H9 (cell line): ENCODE data around the gene SNAP25. TPM values are rescaled to one million over a fixed set of nuclear protein-coding genes. Genes with fewer than 3 reads are reported as not detected.
A peak's percentile ranks its signal among the peaks of the same experiment; 100 is the strongest.

Experiments used
- DNase-seq: peaks from one replicate; pipeline ENCODE4 v3.0.0-alpha.2; 2017
- H2AFZ ChIP-seq: one replicate; pipeline ENCODE4 v1.6.1; 2013; ENCODE audit warnings: mild to moderate bottlenecking, low read length, control low read depth, moderate library complexity
- H2AK5ac ChIP-seq: 2 replicates; pipeline ENCODE4 v1.6.1; 2013; ENCODE audit warnings: low read length, control low read depth, mixed read lengths; ENCODE audit not compliant: insufficient read length
- H2BK120ac ChIP-seq: one replicate; pipeline ENCODE4 v1.6.1; 2013; ENCODE audit warnings: low read depth, mild to moderate bottlenecking, low read length, control low read depth, inconsistent platforms; ENCODE audit not compliant: poor library complexity, severe bottlenecking
- H2BK12ac ChIP-seq: 2 replicates; pipeline ENCODE4 v1.6.1; 2013; ENCODE audit warnings: low read length, control low read depth, mixed read lengths, low read depth; ENCODE audit not compliant: insufficient read length
- H2BK15ac ChIP-seq: 2 replicates; pipeline ENCODE4 v1.6.1; 2013; ENCODE audit warnings: low read depth, low read length, control low read depth
- H2BK20ac ChIP-seq: one replicate; pipeline ENCODE4 v1.6.1; 2013; ENCODE audit warnings: low read depth, mild to moderate bottlenecking, low read length, control low read depth, inconsistent platforms; ENCODE audit not compliant: poor library complexity, severe bottlenecking
- H2BK5ac ChIP-seq: 2 replicates; pipeline ENCODE4 v1.6.1; 2013; ENCODE audit warnings: low read length, control low read depth, mixed read lengths; ENCODE audit not compliant: insufficient read length
- H3K14ac ChIP-seq: 2 replicates; pipeline ENCODE4 v1.6.1; 2013; ENCODE audit warnings: low read length, control low read depth; ENCODE audit not compliant: insufficient read depth
- H3K18ac ChIP-seq: 2 replicates; pipeline ENCODE4 v1.6.1; 2013; ENCODE audit warnings: low read depth, mild to moderate bottlenecking, mixed read lengths, low read length, control low read depth; ENCODE audit not compliant: insufficient read length
- H3K23ac ChIP-seq: 2 replicates; pipeline ENCODE4 v1.6.1; 2013; ENCODE audit warnings: low read length, control low read depth, mixed read lengths, low read depth; ENCODE audit not compliant: insufficient read length
- H3K23me2 ChIP-seq: 2 replicates; pipeline ENCODE4 v1.6.1; 2013; ENCODE audit warnings: low read depth, mild to moderate bottlenecking, mixed read lengths, low read length, control low read depth; ENCODE audit not compliant: insufficient read length, poor library complexity, severe bottlenecking
- H3K27ac ChIP-seq: 2 replicates; pipeline ENCODE4 v1.5.1; 2013; ENCODE audit warnings: low read length, control low read depth, mixed read lengths, low read depth; ENCODE audit not compliant: insufficient read length
- H3K27me3 ChIP-seq: 2 replicates; pipeline ENCODE4 v1.6.1; 2013; ENCODE audit warnings: low read length, control low read depth, inconsistent platforms; ENCODE audit not compliant: insufficient read depth
- H3K4ac ChIP-seq: 2 replicates; pipeline ENCODE4 v1.6.1; 2013; ENCODE audit warnings: low read depth, mild to moderate bottlenecking, control low read depth, inconsistent platforms, low read length, moderate library complexity
- H3K4me1 ChIP-seq: 2 replicates; pipeline ENCODE4 v1.6.1; 2013; ENCODE audit warnings: low read length, control low read depth, inconsistent platforms; ENCODE audit not compliant: insufficient read depth
- H3K4me2 ChIP-seq: 2 replicates; pipeline ENCODE4 v1.6.1; 2013; ENCODE audit warnings: low read length, control low read depth, mixed read lengths; ENCODE audit not compliant: insufficient read length, insufficient read depth
- H3K56ac ChIP-seq: 2 replicates; pipeline ENCODE4 v1.6.1; 2013; ENCODE audit warnings: low read depth, mild to moderate bottlenecking, mixed read lengths, low read length, control low read depth; ENCODE audit not compliant: insufficient read length
- H3K79me1 ChIP-seq: 2 replicates; pipeline ENCODE4 v1.6.1; 2013; ENCODE audit warnings: low read depth, mild to moderate bottlenecking, moderate library complexity, low read length, control low read depth, inconsistent platforms; ENCODE audit not compliant: insufficient read depth, poor library complexity, severe bottlenecking
- H3K79me2 ChIP-seq: 2 replicates; pipeline ENCODE4 v1.6.1; 2013; ENCODE audit warnings: low read length, control low read depth, inconsistent platforms; ENCODE audit not compliant: insufficient read depth
- H3K9ac ChIP-seq: 2 replicates; pipeline ENCODE4 v1.6.1; 2013; ENCODE audit warnings: low read length, control low read depth, mixed read lengths; ENCODE audit not compliant: insufficient read length; ENCODE audit errors: extremely low read depth
- H3K9me3 ChIP-seq: one replicate; pipeline ENCODE4 v1.6.1; 2013; ENCODE audit warnings: low read depth, low read length, inconsistent platforms; ENCODE audit not compliant: control insufficient read depth
- H3T11ph ChIP-seq: one replicate; pipeline ENCODE4 v1.6.1; 2013; ENCODE audit warnings: mild to moderate bottlenecking, low read length, control low read depth, inconsistent platforms
- H4K20me1 ChIP-seq: one replicate; pipeline ENCODE4 v1.6.1; 2013; ENCODE audit not compliant: control insufficient read depth, insufficient read length, insufficient read depth
- H4K5ac ChIP-seq: 2 replicates; pipeline ENCODE4 v1.6.1; 2013; ENCODE audit warnings: low read depth, mild to moderate bottlenecking, mixed read lengths, low read length, control low read depth; ENCODE audit not compliant: insufficient read length
- H4K8ac ChIP-seq: replicated peaks from 2 replicates; pipeline ENCODE4 v1.6.1; 2013; ENCODE audit warnings: low read length, control low read depth, mixed read lengths, low read depth; ENCODE audit not compliant: insufficient read length
- H4K91ac ChIP-seq: 2 replicates; pipeline ENCODE4 v1.6.1; 2013; ENCODE audit warnings: low read depth, mild to moderate bottlenecking, moderate library complexity, mixed read lengths, low read length, control low read depth; ENCODE audit not compliant: insufficient read length
- H3K27ac Mint-ChIP-seq, 3 experiments: 2 replicates in 2 of 3; 3 replicates in 1 of 3; pipeline ENCODE4 v1.8.0; 2020 to 2021; ENCODE audit warnings: mixed read lengths in 3 of 3, mild to moderate bottlenecking in 1 of 3, moderate library complexity in 1 of 3
- H3K27me3 Mint-ChIP-seq: 2 replicates; pipeline ENCODE4 v1.8.0; 2021; ENCODE audit warnings: low read depth, mild to moderate bottlenecking, moderate library complexity, mixed read lengths
- H3K36me3 Mint-ChIP-seq, 3 experiments: 2 replicates in 2 of 3; 3 replicates in 1 of 3; pipeline ENCODE4 v1.8.0; 2020 to 2021; ENCODE audit warnings: low read depth in 3 of 3, mixed read lengths in 3 of 3; ENCODE audit not compliant: insufficient read depth in 1 of 3
- H3K4me1 Mint-ChIP-seq, 2 experiments: 2 replicates each; pipeline ENCODE4 v1.8.0; 2020; ENCODE audit warnings: mixed read lengths in 2 of 2
- H3K4me3 Mint-ChIP-seq, 2 experiments: 2 replicates in 1 of 2; 3 replicates in 1 of 2; pipeline ENCODE4 v1.8.0; 2020 to 2021; ENCODE audit warnings: mild to moderate bottlenecking in 2 of 2, mixed read lengths in 2 of 2, moderate library complexity in 1 of 2
- H3K9me3 Mint-ChIP-seq, 2 experiments: 2 replicates in 1 of 2; 3 replicates in 1 of 2; pipeline ENCODE4 v1.8.0; 2020; ENCODE audit warnings: mild to moderate bottlenecking in 2 of 2, mixed read lengths in 2 of 2, moderate library complexity in 1 of 2
- CTCF ChIP-seq: fragments of 200-600 bp; sonication (generic); conservative IDR thresholded peaks from 3 replicates; pipeline ENCODE4 v1.8.0; 2021; ENCODE audit warnings: antibody characterized with exemption, mild to moderate bottlenecking
- WGBS: extraction: QIAGEN DNeasy Blood & Tissue Kit; methylation state at CpG from one replicate; pipeline ENCODE4 v1.1.7; 2013; ENCODE audit warnings: missing lambda C conversion rate, low lambda C conversion rate, mixed read lengths; ENCODE audit not compliant: insufficient read length; ENCODE audit errors: extremely low coverage; 5-methylcytosine and 5-hydroxymethylcytosine counted together
- total RNA-seq: library from RNA; stranded (reverse); gene quantifications from 2 replicates; pipeline ENCODE4 v1.2.1, GENCODE V29; 2021

Gene SNAP25
- total RNA-seq, 1 experiment from 2014 or later: 0.13 TPM

DNA sequence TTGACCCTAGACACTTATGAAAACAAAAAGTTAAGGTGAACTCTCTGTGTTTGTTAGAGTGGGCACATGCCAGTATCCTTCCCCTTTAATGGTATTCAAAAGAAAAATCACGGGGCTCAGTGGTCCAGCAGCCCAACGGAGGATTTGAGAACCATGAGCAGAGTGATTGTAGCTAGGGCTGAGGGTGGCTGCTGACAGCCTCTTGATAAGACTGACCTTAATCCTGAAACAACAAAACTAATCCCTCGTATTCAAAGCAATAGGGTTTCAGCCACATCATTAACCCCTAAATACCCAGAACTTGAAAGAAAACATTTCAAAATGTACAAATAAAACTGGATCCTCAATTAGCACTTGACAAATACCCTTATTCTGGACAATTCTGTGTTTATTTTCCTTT lies 95.1 kb downstream of the SNAP25 start:
- DNase-seq: no peak
- Histone ChIP-seq H3K27ac (no peak overlapping the region), H4K20me1 (no peaks in the 10 kb centered on the region), H2BK20ac (no peak overlapping the region), H2BK12ac (no peak overlapping the region), H2BK120ac (no peak overlapping the region), H3K9me3 (no peaks in the 10 kb centered on the region), H3K4ac (no peak overlapping the region), H3K56ac (no peak overlapping the region), H3K79me1 (no peaks in the 10 kb centered on the region), H4K8ac (no peak overlapping the region), H3K27me3 (no peaks in the 10 kb centered on the region), H2AK5ac (no peak overlapping the region), H4K91ac (no peak overlapping the region), H3T11ph (no peak overlapping the region), H3K18ac (no peak overlapping the region), H3K23me2 (no peaks in the 10 kb centered on the region), H2AFZ (no peak overlapping the region), H3K79me2 (no peaks in the 10 kb centered on the region), H3K23ac (no peak overlapping the region), H4K5ac (no peak overlapping the region), H3K4me2 (no peak overlapping the region), H2BK5ac (no peak overlapping the region), H2BK15ac (no peak overlapping the region), H3K9ac (no peak overlapping the region), H3K14ac (no peak overlapping the region), H3K4me1 (peaks cover 3% of the 10 kb centered on the region; the same call in 1 of the 2 replicates)
- H3K4me3 Mint-ChIP-seq: peak overlapping the region in 1 of 2 experiments; percentile 10; a peak in 1 of 5 replicates
- WGBS: no CpG with 5 or more reads among the region's 3 CpGs
- peaks cover 2% of the 10 kb centered on the region; the same call in 1 of the 2 replicates for H3K27me3 Mint-ChIP-seq
- no peak overlapping the region; a peak in 1 of 7 replicates for H3K27ac Mint-ChIP-seq
- H3K9me3 Mint-ChIP-seq: peaks cover 5 to 14% of the 10 kb centered on the region in 2 experiments; a peak in 4 of 5 replicates
- peaks cover 28 to 33% of the 10 kb centered on the region in 2 experiments for H3K4me1 Mint-ChIP-seq
- TF ChIP-seq CTCF: no peak
- H3K36me3 Mint-ChIP-seq: peaks cover 3 to 20% (median 6%) of the 10 kb centered on the region in 3 experiments; a peak in 6 of 7 replicates
